Measurements from ENCODE around the gene EXOC4. TPM values are rescaled to one million over a fixed set of nuclear protein-coding genes. Genes with fewer than 3 reads are reported as not detected.
A peak's percentile ranks its signal among the peaks of the same experiment; 100 is the strongest.

The EXOC4 gene
- total RNA-seq, 2 experiments from 2014 or later = 58.0 to 59.9 TPM

- no peaks in the 10 kb centered on the region for H3K27me3 Mint-ChIP-seq
- ChIA-PET CTCF (no interaction called here), POLR2A (no interaction called here)
- no peaks in the 10 kb centered on the region for H3K4me1 Mint-ChIP-seq (ENCODE audit: low read depth)
- H3K27ac Mint-ChIP-seq = no peak overlapping the region
- H3K4me3 Mint-ChIP-seq = no peak overlapping the region
- Histone ChIP-seq H3K4me3 (ENCODE audit: low read length) (no peak overlapping the region), H3K9me3 (ENCODE audit: control insufficient read depth in 1 of 2, insufficient read depth in 1 of 2, low read length in 2 of 2) (no peaks in the 10 kb centered on the region), H3K27me3 (ENCODE audit: control insufficient read depth in 1 of 2, insufficient read depth in 2 of 2, low read length in 2 of 2) (no peaks in the 10 kb centered on the region), H3K36me3 (ENCODE audit: insufficient read depth, low read length) (no peaks in the 10 kb centered on the region), H3K4me1 (ENCODE audit: insufficient read depth, low read length) (no peaks in the 10 kb centered on the region), H3K27ac (ENCODE audit: low read depth in 1 of 2, low read length in 2 of 2) (no peak overlapping the region)
- H3K36me3 Mint-ChIP-seq (ENCODE audit: low read depth) = no peaks in the 10 kb centered on the region
- ATAC-seq (ENCODE audit: poor library complexity) = no peak
- TF ChIP-seq CTCF (IDR thresholded peaks at IDR 0.05) = no peak
- no peaks in the 10 kb centered on the region for H3K9me3 Mint-ChIP-seq
- intact Hi-C loops (cut with DNase I, micrococcal nuclease) = no loop called here
- no peak for DNase-seq
Measured at GRCh38 chr7:134081695-134082094, 828.8 kb downstream of the EXOC4 start.

- H3K9me3 ChIP-seq (ENCODE audit: control insufficient read depth in 1 of 2, insufficient read depth in 1 of 2, low read length in 2 of 2) = peaks cover 0 to 7% of the 10 kb centered on the region in 2 experiments
- no peaks in the 10 kb centered on the region for H3K36me3 ChIP-seq (ENCODE audit: insufficient read depth, low read length)
- H3K4me1 ChIP-seq (ENCODE audit: insufficient read depth, low read length) = no peaks in the 10 kb centered on the region
- Mint-ChIP-seq H3K27ac (no peak overlapping the region), H3K4me1 (ENCODE audit: low read depth) (no peaks in the 10 kb centered on the region), H3K36me3 (ENCODE audit: low read depth) (no peaks in the 10 kb centered on the region), H3K27me3 (no peaks in the 10 kb centered on the region), H3K4me3 (no peak overlapping the region), H3K9me3 (no peaks in the 10 kb centered on the region)
- H3K27ac ChIP-seq (ENCODE audit: low read depth in 1 of 2, low read length in 2 of 2) = no peak overlapping the region
- DNase-seq = no peak
- intact Hi-C loops (cut with DNase I, micrococcal nuclease) = no loop called here
- no peak for ATAC-seq (ENCODE audit: poor library complexity)
- TF ChIP-seq CTCF (IDR thresholded peaks at IDR 0.05) = no peak
- no peak overlapping the region for H3K4me3 ChIP-seq (ENCODE audit: low read length)
- H3K27me3 ChIP-seq (ENCODE audit: control insufficient read depth in 1 of 2, insufficient read depth in 2 of 2, low read length in 2 of 2) = no peaks in the 10 kb centered on the region
- ChIA-PET CTCF (no interaction called here), POLR2A (no interaction called here)
Measured at GRCh38 chr7:134083766-134084487, 831.0 kb downstream of the EXOC4 start.

DNA sequence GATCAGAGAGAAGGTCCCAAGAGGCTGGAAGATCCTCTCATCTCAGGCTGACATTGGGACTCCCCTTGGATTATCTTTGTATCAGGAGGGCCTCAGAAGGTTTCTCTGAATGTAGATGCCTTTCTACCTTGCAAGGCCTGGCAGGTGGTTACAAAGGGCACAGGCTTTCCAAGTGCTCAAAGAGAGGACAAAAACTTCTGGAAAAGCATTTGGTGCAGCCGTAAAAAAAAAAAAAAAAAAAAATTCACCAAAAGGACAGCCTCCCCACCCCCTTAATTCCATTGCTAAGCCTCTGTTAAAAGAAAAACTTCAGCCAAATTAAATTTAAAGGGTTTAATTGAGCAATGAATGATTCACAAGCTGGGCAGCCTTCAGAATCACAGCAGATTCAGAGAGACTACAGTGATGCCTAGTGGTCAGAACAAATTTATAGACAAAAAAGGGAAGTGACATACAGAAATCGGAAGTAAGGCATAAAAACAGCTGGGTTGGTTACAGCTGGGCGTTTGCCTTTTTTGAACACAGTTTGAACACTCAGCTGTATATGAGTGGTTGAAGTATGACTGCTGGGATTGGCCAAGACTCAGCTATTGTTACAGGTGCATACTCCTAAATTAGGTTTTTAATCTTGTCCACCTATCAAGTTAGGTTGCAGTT lies 831.7 kb downstream of the EXOC4 start:
- no peak for TF ChIP-seq CTCF (IDR thresholded peaks at IDR 0.05)
- Histone ChIP-seq H3K27me3 (ENCODE audit: control insufficient read depth in 1 of 2, insufficient read depth in 2 of 2, low read length in 2 of 2) (no peaks in the 10 kb centered on the region), H3K4me3 (ENCODE audit: low read length) (no peak overlapping the region), H3K27ac (ENCODE audit: low read depth in 1 of 2, low read length in 2 of 2) (no peak overlapping the region), H3K36me3 (ENCODE audit: insufficient read depth, low read length) (no peaks in the 10 kb centered on the region), H3K9me3 (ENCODE audit: control insufficient read depth in 1 of 2, insufficient read depth in 1 of 2, low read length in 2 of 2) (peaks cover 0 to 14% of the 10 kb centered on the region in 2 experiments), H3K4me1 (ENCODE audit: insufficient read depth, low read length) (no peaks in the 10 kb centered on the region)
- intact Hi-C loops (cut with DNase I, micrococcal nuclease) = no loop called here
- Mint-ChIP-seq H3K36me3 (ENCODE audit: low read depth) (peaks cover 6% of the 10 kb centered on the region), H3K9me3 (peaks cover 7% of the 10 kb centered on the region), H3K27me3 (no peaks in the 10 kb centered on the region), H3K27ac (no peak overlapping the region), H3K4me1 (ENCODE audit: low read depth) (no peaks in the 10 kb centered on the region), H3K4me3 (no peak overlapping the region)
- CTCF ChIA-PET = no interaction called here
- POLR2A ChIA-PET = no interaction called here
- DNase-seq = peak in 3 of 14 experiments; percentile 9 to 42 (median 34)
- no peak for ATAC-seq (ENCODE audit: poor library complexity)
